Measurements from ENCODE around the gene CHCHD2. TPM values are rescaled to one million over a fixed set of nuclear protein-coding genes. Genes with fewer than 3 reads are reported as not detected.
"Not testable (repeated sequence)": the region's sequence is repeated elsewhere in the genome, so short reads cannot be mapped to it uniquely, and the experiment has no call there.

CHCHD2 gene
- total RNA-seq, 1 donor from 2014 or later, result 309 TPM

DNA sequence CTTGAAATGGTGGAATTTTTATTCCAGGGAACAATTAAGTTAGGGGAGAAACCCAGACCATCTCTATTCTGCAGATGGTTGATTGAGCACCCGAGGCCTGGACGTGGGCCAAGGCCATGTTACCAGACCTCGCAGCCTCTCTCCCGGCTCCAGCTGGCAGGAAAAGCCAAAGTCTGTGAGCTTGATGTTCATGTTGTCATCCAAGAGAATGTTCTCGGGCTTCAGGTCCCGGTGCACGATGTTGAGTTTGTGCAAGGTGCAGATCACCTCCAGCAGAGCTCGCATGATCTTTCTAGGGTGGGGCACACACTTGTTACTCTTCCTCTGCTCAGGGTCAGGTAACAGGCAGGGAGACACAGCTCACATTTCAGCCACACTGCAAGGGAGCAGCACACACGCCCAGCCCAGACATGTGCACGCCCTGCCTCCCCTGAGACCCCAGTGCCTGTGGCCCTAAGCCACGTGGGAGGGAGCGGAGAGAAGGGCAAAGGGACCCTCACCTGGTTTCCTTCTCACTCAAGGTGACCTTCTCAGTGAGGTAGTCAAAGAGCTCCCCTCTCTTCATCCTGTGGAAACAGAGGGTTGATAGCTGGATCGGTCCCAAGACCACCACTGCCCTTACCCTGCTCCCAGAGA, 23.0 kb downstream of the CHCHD2 start:
- POLR2A ChIA-PET, result no interaction called here
- Mint-ChIP-seq H3K4me1 (no peaks in the 10 kb centered on the region), H3K36me3 (ENCODE audit: low read depth) (peaks cover 46% of the 10 kb centered on the region), H3K27me3 (no peaks in the 10 kb centered on the region), H3K27ac (no peak overlapping the region), H3K4me3 (no peak overlapping the region), H3K9me3 (no peaks in the 10 kb centered on the region)
- CTCF ChIA-PET, result interaction anchor here (0.8 to 1.5 kb wide), 2 partner anchors 9 to 10 kb away, joined by 3 to 6 read pairs; no protein-coding TSS in a partner anchor
- DNase-seq (no peak), ATAC-seq (ENCODE audit: low read depth) (no peak)
- no peak for TF ChIP-seq CTCF (IDR thresholded peaks at IDR 0.05)
- intact Hi-C loops (cut with micrococcal nuclease), result no loop called here

- Mint-ChIP-seq H3K27me3 (no peaks in the 10 kb centered on the region), H3K4me1 (no peaks in the 10 kb centered on the region), H3K9me3 (no peaks in the 10 kb centered on the region), H3K36me3 (ENCODE audit: low read depth) (peaks cover 51% of the 10 kb centered on the region), H3K27ac (no peak overlapping the region), H3K4me3 (no peak overlapping the region)
- ATAC-seq (ENCODE audit: low read depth) (no peak), DNase-seq (no peak)
- POLR2A ChIA-PET, result no interaction called here
- CTCF ChIA-PET, result no interaction called here
- TF ChIP-seq CTCF (IDR thresholded peaks at IDR 0.05), result no peak
- intact Hi-C loops (cut with micrococcal nuclease), result no loop called here
These were observed 24.5 kb downstream of the CHCHD2 start for GRCh38 chr7:56081626-56082340.

DNA sequence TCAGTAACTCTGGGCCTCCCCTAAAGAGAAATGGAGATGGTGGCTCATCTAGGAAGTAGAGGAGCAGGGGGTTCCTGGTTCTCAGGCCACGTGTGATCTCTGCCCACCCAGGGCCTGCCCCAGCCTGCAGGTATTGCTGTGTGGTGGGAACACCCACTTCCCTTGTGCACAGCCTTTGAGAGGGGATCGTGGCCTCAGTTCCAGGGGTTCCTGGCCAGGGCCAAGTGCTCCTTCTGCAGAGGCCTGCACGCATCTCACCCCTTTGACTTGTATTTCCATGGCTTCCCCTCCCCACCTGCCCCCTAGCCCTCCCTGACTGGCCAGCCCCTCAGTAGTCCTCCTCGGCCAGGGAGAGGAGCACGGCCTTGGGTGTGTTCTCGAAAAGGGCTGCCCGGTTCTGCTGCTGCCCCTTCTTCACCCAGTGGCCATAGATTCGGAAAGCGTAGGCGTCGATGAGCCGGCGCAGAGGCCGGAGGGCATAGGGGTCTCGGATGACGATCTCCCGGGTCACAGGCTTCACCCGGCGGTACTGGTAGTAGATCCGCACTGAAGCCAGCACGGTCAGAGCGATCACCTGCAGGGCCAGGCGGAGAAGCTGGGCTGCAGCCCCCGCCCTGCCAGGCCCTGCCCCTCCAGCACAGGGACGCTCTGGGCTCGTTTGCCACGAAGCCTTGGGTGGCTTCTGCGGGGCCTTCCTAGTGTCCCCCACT, 25.4 kb downstream of the CHCHD2 start:
- ATAC-seq (ENCODE audit: low read depth); H3K4me1 Mint-ChIP-seq; H3K4me3 Mint-ChIP-seq; H3K27ac Mint-ChIP-seq; intact Hi-C loops (cut with micrococcal nuclease); DNase-seq; CTCF ChIA-PET; H3K9me3 Mint-ChIP-seq; H3K27me3 Mint-ChIP-seq: not testable (repeated sequence)
- POLR2A ChIA-PET, result interaction anchor here (0.7 kb wide), 1 partner anchor 439 kb away, joined by 4 read pairs; no protein-coding TSS in a partner anchor
- H3K36me3 Mint-ChIP-seq (ENCODE audit: low read depth), result peaks cover 50% of the 10 kb centered on the region

DNA sequence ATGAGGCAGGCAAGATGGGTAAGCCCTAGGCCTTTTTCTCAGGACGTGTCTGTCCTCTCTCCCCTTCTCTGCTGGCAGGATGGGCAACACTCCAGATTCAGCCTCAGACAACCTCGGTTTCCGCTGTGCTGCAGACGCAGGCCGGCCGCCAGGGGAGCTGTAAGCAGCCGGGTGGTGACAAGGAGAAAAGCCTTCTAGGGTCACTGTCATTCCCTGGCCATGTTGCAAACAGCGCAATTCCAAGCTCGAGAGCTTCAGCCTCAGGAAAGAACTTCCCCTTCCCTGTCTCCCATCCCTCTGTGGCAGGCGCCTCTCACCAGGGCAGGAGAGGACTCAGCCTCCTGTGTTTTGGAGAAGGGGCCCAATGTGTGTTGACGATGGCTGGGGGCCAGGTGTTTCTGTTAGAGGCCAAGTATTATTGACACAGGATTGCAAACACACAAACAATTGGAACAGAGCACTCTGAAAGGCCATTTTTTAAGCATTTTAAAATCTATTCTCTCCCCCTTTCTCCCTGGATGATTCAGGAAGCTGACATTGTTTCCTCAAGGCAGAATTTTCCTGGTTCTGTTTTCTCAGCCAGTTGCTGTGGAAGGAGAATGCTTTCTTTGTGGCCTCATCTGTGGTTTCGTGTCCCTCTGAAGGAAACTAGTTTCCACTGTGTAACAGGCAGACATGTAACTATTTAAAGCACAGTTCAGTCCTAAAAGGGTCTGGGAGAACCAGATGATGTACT, 26.7 kb downstream of the CHCHD2 start:
- POLR2A ChIA-PET, result interaction anchor here (0.7 kb wide), 1 partner anchor 438 kb away, joined by 4 read pairs; no protein-coding TSS in a partner anchor
- DNase-seq (no peak), ATAC-seq (ENCODE audit: low read depth) (no peak)
- intact Hi-C loops (cut with micrococcal nuclease), result loop anchor here (10.0 kb wide), 1 partner anchor 645 kb away; no protein-coding TSS in a partner anchor
- no peak overlapping the region for H3K27ac Mint-ChIP-seq
- CTCF ChIA-PET, result no interaction called here
- no peaks in the 10 kb centered on the region for H3K27me3 Mint-ChIP-seq
- no peak overlapping the region for H3K4me3 Mint-ChIP-seq
- H3K4me1 Mint-ChIP-seq, result no peaks in the 10 kb centered on the region
- H3K36me3 Mint-ChIP-seq (ENCODE audit: low read depth), result peaks cover 47% of the 10 kb centered on the region
- TF ChIP-seq CTCF (IDR thresholded peaks at IDR 0.05), result no peak
- no peaks in the 10 kb centered on the region for H3K9me3 Mint-ChIP-seq

- ChIA-PET CTCF (no interaction called here), POLR2A (no interaction called here)
- no peak for TF ChIP-seq CTCF (IDR thresholded peaks at IDR 0.05)
- peaks cover 4% of the 10 kb centered on the region for H3K4me1 Mint-ChIP-seq
- ATAC-seq (ENCODE audit: low read depth), result no peak
- no peak for DNase-seq
- no peaks in the 10 kb centered on the region for H3K9me3 Mint-ChIP-seq
- intact Hi-C loops (cut with micrococcal nuclease), result loop anchor here (10.0 kb wide), 1 partner anchor 643 kb away; no protein-coding TSS in a partner anchor
- peaks cover 47% of the 10 kb centered on the region for H3K36me3 Mint-ChIP-seq (ENCODE audit: low read depth)
- H3K27ac Mint-ChIP-seq, result no peak overlapping the region
- H3K4me3 Mint-ChIP-seq, result no peak overlapping the region
- no peaks in the 10 kb centered on the region for H3K27me3 Mint-ChIP-seq
These were observed 28.1 kb downstream of the CHCHD2 start for GRCh38 chr7:56078196-56078595.
